GM19238 (cell line): Measurements from ENCODE around the gene ABCD3.

ENCODE experiments used
- DNase-seq: peaks from one replicate; pipeline ENCODE4 v3.0.0; 2011; ENCODE audit warnings: low spot score; ENCODE audit not compliant: insufficient read length

The ABCD3 gene

GRCh38 chr1:94462606-94463005 is 44.4 kb downstream of the ABCD3 start:
- no peak for DNase-seq

- no peak for DNase-seq
Measured at GRCh38 chr1:94463056-94463764, 45.0 kb downstream of the ABCD3 start.

DNA sequence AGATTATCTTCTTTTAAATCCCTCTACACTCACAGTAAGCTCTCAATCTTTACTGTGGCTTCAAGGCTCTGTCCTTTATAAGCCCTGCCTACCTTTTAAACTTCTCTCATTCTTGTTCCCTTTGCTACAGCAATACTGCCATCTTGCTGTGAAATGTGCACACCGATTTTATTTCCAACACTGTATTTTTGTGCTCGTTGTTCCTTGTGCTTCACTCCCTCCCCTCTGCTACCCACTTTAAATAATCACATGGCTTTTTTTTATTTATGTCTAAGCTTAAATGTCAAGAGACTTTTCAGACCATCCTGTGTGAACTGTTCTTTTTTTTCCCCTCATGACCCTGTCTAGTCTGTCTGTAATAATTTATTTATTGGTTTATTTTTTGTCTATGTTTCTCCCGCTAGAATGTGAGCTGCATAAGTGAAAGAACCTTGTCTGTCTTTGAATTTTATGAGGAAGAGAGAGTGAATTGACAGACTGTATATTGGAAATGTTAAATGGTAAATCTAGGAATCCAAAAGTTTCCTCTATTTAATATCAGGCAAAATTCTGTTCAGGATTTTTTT is 45.7 kb downstream of the ABCD3 start:
- DNase-seq: no peak

DNA sequence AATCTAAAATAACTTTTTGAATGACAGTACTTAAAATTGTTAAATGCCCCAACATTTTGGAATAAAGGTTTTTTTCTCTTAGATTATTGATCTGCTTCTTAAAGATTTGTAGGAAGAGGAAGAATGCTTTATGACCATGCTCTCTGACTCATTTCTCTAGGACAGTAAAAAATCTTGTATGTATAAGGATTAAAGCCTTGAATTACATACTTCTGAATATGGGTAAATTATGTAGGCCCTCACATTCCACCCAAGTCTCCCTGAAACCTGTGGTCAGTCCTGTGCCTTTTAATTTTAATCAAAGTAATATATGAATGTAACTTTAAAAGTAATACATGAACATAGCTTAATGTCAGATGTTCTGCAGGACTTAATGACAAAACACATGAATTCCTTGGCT is 50.5 kb downstream of the ABCD3 start:
- no peak for DNase-seq

- DNase-seq: no peak
Measured at GRCh38 chr1:94471271-94471670, 53.1 kb downstream of the ABCD3 start.

DNA sequence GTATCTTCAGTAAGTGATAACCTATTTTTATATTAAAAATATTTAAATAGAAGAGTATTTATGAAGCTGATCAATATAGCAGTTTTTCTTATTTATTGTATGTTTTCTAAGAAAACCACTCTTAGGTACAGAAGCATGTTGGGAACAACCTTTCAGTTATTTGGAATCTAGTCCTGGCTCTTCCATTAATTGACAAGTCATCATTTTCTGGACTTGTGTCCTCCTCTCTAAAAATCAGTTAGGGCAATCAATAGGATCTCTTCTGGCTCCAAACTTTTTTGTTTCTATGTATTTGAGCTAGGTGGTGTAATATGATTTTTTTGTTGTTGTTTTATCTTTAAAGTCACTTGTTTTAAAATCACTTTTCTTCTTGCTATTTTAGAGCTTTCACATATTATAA is 57.0 kb downstream of the ABCD3 start:
- DNase-seq: no peak

DNA sequence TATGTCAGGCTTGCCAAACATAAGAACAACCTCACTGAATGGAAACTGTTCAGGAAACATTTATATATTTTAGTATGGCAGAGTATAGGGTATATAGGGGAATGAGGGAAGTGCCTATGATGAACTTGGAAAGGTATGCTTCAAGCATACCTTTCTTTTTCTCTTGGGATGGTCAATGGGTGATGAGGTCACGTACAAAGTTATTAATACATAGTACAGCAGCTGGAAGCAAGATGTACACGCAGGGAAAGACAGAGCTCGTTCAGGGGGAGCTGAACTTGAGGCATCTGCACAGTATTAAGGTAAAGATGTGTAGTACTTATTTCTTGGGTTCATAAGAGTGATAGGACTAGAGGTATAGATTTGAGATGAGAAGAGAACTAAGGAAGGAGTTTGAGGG is 61.5 kb downstream of the ABCD3 start:
- DNase-seq: no peak

GRCh38 chr1:94481473-94481933 is 63.3 kb downstream of the ABCD3 start:
- DNase-seq: peak; percentile 29

- DNase-seq: no peak
Measured at GRCh38 chr1:94486990-94487389, 68.8 kb downstream of the ABCD3 start.

DNA sequence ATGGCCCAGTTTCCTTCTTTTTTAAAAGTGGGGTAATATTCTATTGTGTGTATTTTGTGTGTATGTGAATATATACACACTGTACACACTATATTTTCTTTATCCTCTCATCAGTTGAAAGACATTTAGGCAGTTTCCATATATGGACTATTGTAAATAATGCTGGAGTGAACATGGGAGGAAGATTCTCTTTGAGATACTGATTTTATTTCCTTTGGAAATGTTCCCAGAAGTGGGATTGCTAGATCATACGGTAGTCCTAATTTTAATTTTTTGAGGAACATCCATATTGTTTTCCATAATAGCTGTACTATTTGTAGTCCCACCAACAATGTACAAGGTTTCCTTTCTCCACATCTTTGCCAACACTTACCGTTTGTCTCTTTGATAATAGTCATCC is 72.4 kb downstream of the ABCD3 start:
- no peak for DNase-seq

- DNase-seq: no peak
Measured at GRCh38 chr1:94496076-94496755, 78.0 kb downstream of the ABCD3 start.

GRCh38 chr1:94501426-94501825 is 83.2 kb downstream of the ABCD3 start:
- no peak for DNase-seq

DNA sequence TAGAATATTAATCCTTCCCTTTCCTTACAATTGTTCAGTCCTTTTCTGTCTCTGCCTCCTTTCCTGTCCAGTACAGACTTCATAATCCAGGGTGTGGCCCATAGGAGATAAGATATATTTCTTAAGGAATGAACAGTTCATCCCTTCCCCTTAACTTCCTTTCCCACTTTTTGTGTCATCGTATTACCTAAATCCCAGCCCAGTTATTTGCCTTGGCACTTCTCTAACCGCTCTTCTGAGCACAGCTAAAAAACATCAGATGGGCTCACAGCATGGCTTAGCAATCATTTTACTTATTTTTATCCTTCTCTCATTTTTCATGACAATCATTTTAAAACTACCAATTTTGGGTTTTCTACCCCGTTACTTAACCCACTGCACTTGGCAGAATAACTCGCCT is 83.7 kb downstream of the ABCD3 start:
- no peak for DNase-seq

- no peak for DNase-seq
Measured at GRCh38 chr1:94503153-94503552, 85.0 kb downstream of the ABCD3 start.

- DNase-seq: no peak
Measured at GRCh38 chr1:94504601-94505000, 86.4 kb downstream of the ABCD3 start.

DNA sequence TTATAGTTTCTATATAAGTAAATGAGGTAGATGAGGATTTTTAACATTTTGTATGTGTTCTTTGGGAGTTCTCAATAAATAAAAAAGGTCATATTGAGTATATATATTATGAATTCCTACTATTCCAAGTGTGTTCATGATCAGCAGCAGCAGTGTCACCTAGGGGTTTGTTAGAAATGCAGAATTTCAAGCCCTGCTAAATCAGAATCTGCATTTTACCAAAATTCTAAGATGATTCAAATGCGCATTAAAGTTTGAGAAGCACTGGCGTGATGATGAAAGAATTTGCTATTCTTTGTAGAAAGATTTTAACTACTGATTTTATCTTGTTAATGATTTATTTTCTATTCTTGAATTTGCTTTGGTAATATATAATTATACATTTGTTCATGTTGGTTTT is 94.6 kb downstream of the ABCD3 start:
- DNase-seq: no peak

DNA sequence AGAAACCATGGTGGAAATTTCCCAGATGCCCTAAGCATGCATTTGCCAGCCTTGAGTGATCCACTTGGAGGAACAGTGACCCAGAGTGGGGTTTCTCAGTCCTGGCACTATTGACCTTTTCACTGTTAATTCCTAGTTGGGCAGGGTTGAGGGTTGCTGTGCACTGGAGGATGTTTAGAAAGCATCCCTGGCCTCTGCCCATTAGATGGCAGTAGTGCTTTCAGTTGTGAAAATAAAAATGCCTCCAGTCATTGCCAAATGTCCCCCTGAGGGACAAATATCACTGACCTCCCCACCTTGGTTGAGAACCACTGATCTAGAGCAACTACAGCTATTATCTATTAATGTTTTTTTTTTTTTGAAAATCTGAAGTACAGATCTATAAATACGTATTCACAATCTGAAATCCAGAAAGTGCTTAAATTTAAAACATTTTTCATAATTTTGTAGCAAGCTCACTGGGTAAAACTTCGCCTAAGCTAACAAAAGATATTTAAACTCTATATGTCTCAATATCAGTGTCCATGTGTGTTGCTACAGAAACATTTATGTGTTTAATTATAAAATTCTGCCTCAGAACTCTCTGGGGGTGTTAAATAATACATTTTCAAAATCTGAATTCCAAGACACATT is 96.0 kb downstream of the ABCD3 start:
- DNase-seq: no peak

DNA sequence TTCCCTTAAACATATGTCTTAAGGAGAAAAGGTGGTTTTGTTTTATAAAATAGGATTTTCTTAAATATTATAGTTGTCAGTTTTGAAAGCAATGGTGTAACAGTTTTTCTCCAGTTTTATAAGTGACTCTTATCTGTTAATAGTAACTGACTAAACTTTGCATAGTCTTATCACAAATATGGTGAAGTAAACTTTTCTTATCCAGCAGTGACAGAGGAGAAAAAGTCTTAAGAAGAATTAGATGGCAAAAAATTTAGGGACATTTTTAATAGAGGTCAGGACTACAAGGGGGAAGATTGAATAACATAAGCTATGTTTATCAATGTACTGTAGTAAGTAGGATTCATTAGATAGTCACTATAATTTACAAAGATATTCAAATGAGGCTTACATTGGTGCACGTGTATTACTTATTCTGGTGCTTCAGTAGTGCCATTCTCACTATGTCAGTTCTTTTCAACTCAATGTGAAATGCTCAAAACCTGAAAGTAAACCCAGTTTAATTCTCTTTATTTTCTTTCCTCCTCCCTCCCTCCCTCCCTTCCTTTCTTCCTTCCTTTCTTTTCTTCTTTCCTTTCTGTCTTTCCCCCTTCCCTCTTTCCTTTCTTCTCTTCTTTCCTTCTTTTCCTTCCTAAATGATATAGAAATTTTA is 97.2 kb downstream of the ABCD3 start:
- DNase-seq: no peak

GRCh38 chr1:94519351-94519750 is 101.2 kb downstream of the ABCD3 start:
- no peak for DNase-seq

GRCh38 chr1:94522304-94522703 is 104.1 kb downstream of the ABCD3 start:
- no peak for DNase-seq

GRCh38 chr1:94524531-94524930 is 106.3 kb downstream of the ABCD3 start:
- DNase-seq: no peak
